Activated CD8-positive, alpha-beta T cell treated with anti-CD3 and anti-CD28 coated beads for 36 hours (primary cell): Measurements from ENCODE around the gene TUBB6. TPM values are rescaled to one million over a fixed set of nuclear protein-coding genes. Genes with fewer than 3 reads are reported as not detected.

ENCODE experiments used
- ATAC-seq: fragments of 200-7000 bp; cut with Tn5 transposase; one replicate; pipeline ENCODE4 v1.10.0; 2021; ENCODE audit warnings: mild to moderate bottlenecking, moderate library complexity
- CTCF ChIA-PET: fragments of 350-600 bp; sonication (Branson Sonifier 250); formaldehyde crosslinking; loops from one replicate; lab custom pipeline; 2021; ENCODE audit warnings: antibody characterized with exemption; lab: Charles Lee
- POLR2A ChIA-PET: fragments of 350-600 bp; sonication (Branson Sonifier 250); formaldehyde crosslinking; loops from one replicate; lab custom pipeline; 2021; ENCODE audit warnings: antibody characterized with exemption; lab: Charles Lee
- DNase-seq: peaks from one replicate; pipeline ENCODE4 v3.0.0-alpha.2; 2020
- H3K27ac Mint-ChIP-seq: one replicate; pipeline ENCODE4 v1.8.0; 2021; ENCODE audit warnings: mild to moderate bottlenecking, mixed read lengths
- H3K27me3 Mint-ChIP-seq: one replicate; pipeline ENCODE4 v1.8.0; 2021; ENCODE audit warnings: mixed read lengths
- H3K36me3 Mint-ChIP-seq: one replicate; pipeline ENCODE4 v1.8.0; 2021; ENCODE audit warnings: low read depth, mixed read lengths
- H3K4me1 Mint-ChIP-seq: one replicate; pipeline ENCODE4 v1.8.0; 2021; ENCODE audit warnings: low read depth, mixed read lengths
- H3K4me3 Mint-ChIP-seq: one replicate; pipeline ENCODE4 v1.8.0; 2021; ENCODE audit warnings: mild to moderate bottlenecking, moderate library complexity, mixed read lengths
- H3K9me3 Mint-ChIP-seq: one replicate; pipeline ENCODE4 v1.8.0; 2021; ENCODE audit warnings: mixed read lengths
- intact Hi-C: fragments of 100-400 bp; cut with micrococcal nuclease; formaldehyde crosslinking; loops from one replicate; pipeline ENCODE4 v1.10.0; 2022
- total RNA-seq, 2 experiments: library from RNA; stranded (reverse); gene quantifications; one replicate each; pipeline ENCODE4 v1.2.3, GENCODE V29; 2021
- TF ChIP-seq, protein P1 (sequence below): fragments of 200-600 bp; IDR thresholded peaks from one replicate; pipeline ENCODE4 v1.8.0; 2022; ENCODE audit warnings: antibody characterized with exemption, mild to moderate bottlenecking

The TUBB6 gene
- total RNA-seq, 2 experiments from 2014 or later: 11.5 to 12.6 TPM

DNA sequence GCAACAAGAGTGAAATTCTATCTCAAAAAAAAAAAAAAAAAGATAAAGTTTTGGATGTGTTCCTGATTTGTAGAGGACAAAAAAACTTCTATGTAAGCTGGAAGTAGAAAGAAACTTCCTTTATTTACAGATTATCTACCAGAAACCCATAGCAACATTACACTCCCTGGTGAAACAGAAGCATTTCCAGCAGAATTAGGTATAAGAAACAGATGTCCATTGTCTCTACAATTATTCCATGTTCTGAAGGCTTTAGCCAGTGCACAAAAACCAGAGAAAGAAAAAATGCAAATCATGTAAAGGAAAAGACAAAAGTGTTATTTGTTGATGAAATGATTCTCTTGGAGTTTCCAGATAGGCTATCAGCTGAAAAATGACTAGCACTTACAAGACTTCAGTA is 4.9 kb downstream of the TUBB6 start:
- ChIA-PET POLR2A (interaction anchor here (0.8 kb wide), 1 partner anchor 64 kb away, joined by 3 read pairs; the partner anchor contains the start of gene AFG3L2), CTCF (interaction anchor here (4.2 to 5.9 kb wide), 2 partner anchors 15 to 41 kb away, joined by 13 to 32 read pairs; no protein-coding TSS in a partner anchor)
- H3K9me3 Mint-ChIP-seq: peaks cover 12% of the 10 kb centered on the region
- no peak for ATAC-seq
- H3K27me3 Mint-ChIP-seq: peaks cover 11% of the 10 kb centered on the region
- intact Hi-C loops: no loop called here
- no peak overlapping the region for H3K27ac Mint-ChIP-seq
- H3K4me1 Mint-ChIP-seq: peaks cover 3% of the 10 kb centered on the region
- peaks cover 8% of the 10 kb centered on the region for H3K36me3 Mint-ChIP-seq
- TF ChIP-seq, protein P1, sequence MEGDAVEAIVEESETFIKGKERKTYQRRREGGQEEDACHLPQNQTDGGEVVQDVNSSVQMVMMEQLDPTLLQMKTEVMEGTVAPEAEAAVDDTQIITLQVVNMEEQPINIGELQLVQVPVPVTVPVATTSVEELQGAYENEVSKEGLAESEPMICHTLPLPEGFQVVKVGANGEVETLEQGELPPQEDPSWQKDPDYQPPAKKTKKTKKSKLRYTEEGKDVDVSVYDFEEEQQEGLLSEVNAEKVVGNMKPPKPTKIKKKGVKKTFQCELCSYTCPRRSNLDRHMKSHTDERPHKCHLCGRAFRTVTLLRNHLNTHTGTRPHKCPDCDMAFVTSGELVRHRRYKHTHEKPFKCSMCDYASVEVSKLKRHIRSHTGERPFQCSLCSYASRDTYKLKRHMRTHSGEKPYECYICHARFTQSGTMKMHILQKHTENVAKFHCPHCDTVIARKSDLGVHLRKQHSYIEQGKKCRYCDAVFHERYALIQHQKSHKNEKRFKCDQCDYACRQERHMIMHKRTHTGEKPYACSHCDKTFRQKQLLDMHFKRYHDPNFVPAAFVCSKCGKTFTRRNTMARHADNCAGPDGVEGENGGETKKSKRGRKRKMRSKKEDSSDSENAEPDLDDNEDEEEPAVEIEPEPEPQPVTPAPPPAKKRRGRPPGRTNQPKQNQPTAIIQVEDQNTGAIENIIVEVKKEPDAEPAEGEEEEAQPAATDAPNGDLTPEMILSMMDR: no peak
- H3K4me3 Mint-ChIP-seq: no peak overlapping the region
- no peak for DNase-seq

- peaks cover 3% of the 10 kb centered on the region for H3K4me1 Mint-ChIP-seq
- DNase-seq (no peak), ATAC-seq (no peak)
- ChIA-PET POLR2A (interaction anchor here (0.8 kb wide), 1 partner anchor 63 kb away, joined by 3 read pairs; the partner anchor contains the start of gene AFG3L2), CTCF (interaction anchor here (0.9 to 5.9 kb wide), 3 partner anchors 14 to 77 kb away, joined by 3 to 32 read pairs (median 13); no protein-coding TSS in a partner anchor)
- intact Hi-C loops: no loop called here
- peaks cover 11% of the 10 kb centered on the region for H3K27me3 Mint-ChIP-seq
- H3K36me3 Mint-ChIP-seq: peaks cover 8% of the 10 kb centered on the region
- no peak overlapping the region for H3K27ac Mint-ChIP-seq
- TF ChIP-seq, protein P1: no peak
- H3K4me3 Mint-ChIP-seq: no peak overlapping the region
- peaks cover 12% of the 10 kb centered on the region for H3K9me3 Mint-ChIP-seq
Observed at GRCh38 chr18:12313530-12314245, 5.6 kb downstream of the TUBB6 start.

- ATAC-seq: no peak
- DNase-seq: no peak
- TF ChIP-seq, protein P1: no peak
- intact Hi-C loops: no loop called here
- peaks cover 12% of the 10 kb centered on the region for H3K9me3 Mint-ChIP-seq
- POLR2A ChIA-PET: interaction anchor here (0.6 kb wide), 1 partner anchor 94 kb away, joined by 3 read pairs; no protein-coding TSS in a partner anchor
- no peak overlapping the region for H3K4me3 Mint-ChIP-seq
- no peak overlapping the region for H3K27ac Mint-ChIP-seq
- peaks cover 5% of the 10 kb centered on the region for H3K36me3 Mint-ChIP-seq
- CTCF ChIA-PET: interaction anchor here (0.9 to 5.9 kb wide), 3 partner anchors 13 to 78 kb away, joined by 3 to 32 read pairs (median 13); no protein-coding TSS in a partner anchor
- H3K4me1 Mint-ChIP-seq: peaks cover under 1% of the 10 kb centered on the region
- peaks cover 6% of the 10 kb centered on the region for H3K27me3 Mint-ChIP-seq
Observed at GRCh38 chr18:12314591-12315305, 6.7 kb downstream of the TUBB6 start.

DNA sequence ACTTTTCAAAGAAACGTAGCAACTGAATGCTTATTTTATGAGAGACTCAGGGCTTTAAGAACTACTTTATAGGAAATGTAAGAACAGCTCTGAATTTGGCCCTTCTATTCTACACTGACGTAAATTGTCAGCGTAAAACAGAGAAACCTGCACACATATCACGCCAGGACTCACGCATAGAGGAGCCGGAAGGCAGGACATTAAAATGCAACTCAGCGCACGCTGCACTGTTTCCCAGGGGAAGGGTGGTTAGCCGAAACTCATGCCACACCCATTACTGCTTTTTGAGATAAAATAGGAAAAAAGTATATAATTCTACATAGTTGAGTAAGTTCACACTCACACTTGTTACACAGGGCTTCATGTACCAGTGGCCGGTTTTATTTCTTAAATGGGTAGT is 7.4 kb downstream of the TUBB6 start:
- DNase-seq (no peak), ATAC-seq (no peak)
- no peak overlapping the region for H3K4me3 Mint-ChIP-seq
- peaks cover 11% of the 10 kb centered on the region for H3K9me3 Mint-ChIP-seq
- TF ChIP-seq, protein P1: no peak
- intact Hi-C loops: no loop called here
- peaks cover 4% of the 10 kb centered on the region for H3K36me3 Mint-ChIP-seq
- no peaks in the 10 kb centered on the region for H3K4me1 Mint-ChIP-seq
- H3K27me3 Mint-ChIP-seq: peaks cover 4% of the 10 kb centered on the region
- H3K27ac Mint-ChIP-seq: no peak overlapping the region
- POLR2A ChIA-PET: no interaction called here
- CTCF ChIA-PET: interaction anchor here (0.9 to 5.9 kb wide), 3 partner anchors 12 to 79 kb away, joined by 3 to 32 read pairs (median 13); no protein-coding TSS in a partner anchor
